ENCODE data around the gene RNF175.

GRCh38 chr4:153748378-153748777 lies 11.4 kb downstream of the RNF175 start:
- TF ChIP-seq POLR2A (IDR thresholded peaks at IDR 0.05; ENCODE audit: low read depth, low read length) (no peak), POLR2AphosphoS5 (IDR thresholded peaks at IDR 0.05; ENCODE audit: low read depth, low read length) (no peak)

Data from GM12891 (cell line).